ENCODE results near the gene CSTF3.
"Not testable (repeated sequence)": the region's sequence is repeated elsewhere in the genome, so short reads cannot be mapped to it uniquely, and the experiment has no call there.

Gene CSTF3

GRCh38 chr11:33052231-33052630, 109.0 kb downstream of the CSTF3 start:
- DNase-seq (ENCODE audit: insufficient read length, low spot score), result no peak
- TF ChIP-seq POLR2A (IDR thresholded peaks at IDR 0.05; ENCODE audit: low read depth, low read length) (no peak), TAF1 (IDR thresholded peaks at IDR 0.05; ENCODE audit: low read depth, low read length) (no peak), POLR2AphosphoS5 (IDR thresholded peaks at IDR 0.05; ENCODE audit: low read depth, low read length) (no peak), PAX5 (IDR thresholded peaks at IDR 0.05; ENCODE audit: insufficient read depth, low read length, severe bottlenecking) (no peak), SPI1 (IDR thresholded peaks at IDR 0.05; ENCODE audit: low read depth, low read length) (no peak), POU2F2 (IDR thresholded peaks at IDR 0.05; ENCODE audit: low read depth, low read length) (no peak)
- no peak for FAIRE-seq

DNA sequence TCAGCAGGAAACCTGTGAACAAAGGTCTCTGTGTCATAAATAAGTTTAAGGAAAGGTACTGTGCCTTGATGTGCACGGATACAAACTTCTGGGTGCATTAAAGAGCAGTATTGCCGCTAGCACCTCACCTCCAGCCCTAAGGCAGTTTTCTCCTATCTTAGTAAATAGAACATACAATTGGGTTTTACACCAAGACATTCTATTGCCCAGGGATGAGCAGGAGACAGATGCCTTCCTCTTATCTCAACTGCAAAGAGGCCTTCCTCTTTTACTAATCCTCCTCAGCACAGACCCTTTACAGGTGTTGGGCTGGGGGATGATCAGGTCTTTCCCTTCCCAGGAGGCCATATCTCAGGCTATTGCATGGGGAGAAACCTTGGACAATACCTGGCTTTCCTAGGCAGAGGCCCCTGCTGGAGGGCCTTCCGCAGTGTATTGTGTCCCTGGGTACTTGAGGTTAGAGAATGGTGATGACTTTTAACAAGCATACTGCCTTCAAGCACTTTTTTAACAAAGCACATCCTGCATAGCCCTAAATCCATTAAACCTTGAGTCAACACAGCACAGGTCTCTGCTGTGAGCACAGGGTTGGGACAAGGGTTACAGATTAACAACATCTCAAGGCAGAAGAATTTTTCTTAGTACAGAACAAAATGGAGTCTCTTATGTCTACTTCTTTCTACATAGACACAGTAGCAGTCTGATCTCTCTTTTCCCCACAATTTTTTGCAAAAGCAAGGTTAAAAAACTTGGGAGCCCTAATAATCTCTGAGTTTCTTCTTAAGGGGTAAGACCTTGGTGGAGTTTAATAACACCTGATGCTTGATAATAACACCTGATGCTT, 111.5 kb downstream of the CSTF3 start:
- DNase-seq (ENCODE audit: insufficient read length, low spot score); FAIRE-seq: not testable (repeated sequence)

GRCh38 chr11:33048701-33049100, 112.6 kb downstream of the CSTF3 start:
- not testable (repeated sequence) for DNase-seq (ENCODE audit: insufficient read length, low spot score)

DNA sequence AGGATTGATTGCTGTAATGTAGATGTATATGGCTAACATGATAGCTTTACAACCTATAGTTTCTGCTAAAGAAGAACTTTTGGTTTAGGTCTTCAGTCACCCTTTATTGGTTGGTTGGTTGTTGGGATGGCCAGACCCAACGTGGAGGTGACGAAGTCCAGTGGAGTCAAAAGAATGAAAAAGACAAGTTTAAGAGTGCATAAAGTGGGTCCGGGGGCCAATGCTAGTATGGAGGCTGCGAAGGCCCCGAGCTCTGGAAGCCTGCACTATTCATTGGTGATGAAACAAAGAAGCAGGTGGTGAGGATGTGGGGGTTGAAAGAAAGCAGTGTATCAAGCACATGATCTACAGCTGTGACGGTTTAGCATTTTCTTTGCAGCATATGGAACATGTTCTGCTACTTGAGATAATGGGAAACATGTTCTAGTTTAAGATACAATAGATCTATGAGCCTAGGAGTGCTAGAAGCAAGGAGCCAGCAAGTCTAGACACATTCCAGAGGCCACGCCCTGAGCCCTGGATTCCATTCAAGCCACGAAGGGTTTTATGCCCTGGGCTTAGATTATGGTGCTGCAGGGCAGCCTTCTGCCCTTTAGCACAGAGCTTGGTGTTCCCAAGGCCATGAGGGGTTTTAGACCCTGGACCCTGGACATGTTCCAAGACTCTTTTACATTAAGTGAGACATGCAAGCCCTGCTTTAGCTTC, 115.6 kb downstream of the CSTF3 start:
- DNase-seq (ENCODE audit: insufficient read length, low spot score) (no peak), FAIRE-seq (no peak)
- no peak for TF ChIP-seq POU2F2 (IDR thresholded peaks at IDR 0.05; ENCODE audit: low read depth, low read length)
- no peak for TF ChIP-seq POLR2AphosphoS5 (IDR thresholded peaks at IDR 0.05; ENCODE audit: low read depth, low read length)
- no peak for TF ChIP-seq TAF1 (IDR thresholded peaks at IDR 0.05; ENCODE audit: low read depth, low read length)
- TF ChIP-seq POLR2A (IDR thresholded peaks at IDR 0.05; ENCODE audit: low read depth, low read length), result no peak
- no peak for TF ChIP-seq SPI1 (IDR thresholded peaks at IDR 0.05; ENCODE audit: low read depth, low read length)
- TF ChIP-seq PAX5 (IDR thresholded peaks at IDR 0.05; ENCODE audit: insufficient read depth, low read length, severe bottlenecking), result no peak

More at GRCh38 chr11:33048701-33049100, 112.6 kb downstream of the CSTF3 start:
- FAIRE-seq, result not testable (repeated sequence)

- no peak for FAIRE-seq
- TF ChIP-seq SPI1 (IDR thresholded peaks at IDR 0.05; ENCODE audit: low read depth, low read length) (no peak), POLR2A (IDR thresholded peaks at IDR 0.05; ENCODE audit: low read depth, low read length) (no peak), POLR2AphosphoS5 (IDR thresholded peaks at IDR 0.05; ENCODE audit: low read depth, low read length) (no peak), PAX5 (IDR thresholded peaks at IDR 0.05; ENCODE audit: insufficient read depth, low read length, severe bottlenecking) (no peak), TAF1 (IDR thresholded peaks at IDR 0.05; ENCODE audit: low read depth, low read length) (no peak), POU2F2 (IDR thresholded peaks at IDR 0.05; ENCODE audit: low read depth, low read length) (no peak)
- DNase-seq (ENCODE audit: insufficient read length, low spot score), result no peak
Measured at GRCh38 chr11:33044285-33044756, 117.0 kb downstream of the CSTF3 start.

GRCh38 chr11:33043221-33043830, 118.0 kb downstream of the CSTF3 start:
- DNase-seq (ENCODE audit: insufficient read length, low spot score) (no peak), FAIRE-seq (no peak)
- TF ChIP-seq POLR2A (IDR thresholded peaks at IDR 0.05; ENCODE audit: low read depth, low read length) (no peak), SPI1 (IDR thresholded peaks at IDR 0.05; ENCODE audit: low read depth, low read length) (no peak), TAF1 (IDR thresholded peaks at IDR 0.05; ENCODE audit: low read depth, low read length) (no peak), POU2F2 (IDR thresholded peaks at IDR 0.05; ENCODE audit: low read depth, low read length) (no peak), POLR2AphosphoS5 (IDR thresholded peaks at IDR 0.05; ENCODE audit: low read depth, low read length) (no peak), PAX5 (IDR thresholded peaks at IDR 0.05; ENCODE audit: insufficient read depth, low read length, severe bottlenecking) (no peak)

DNA sequence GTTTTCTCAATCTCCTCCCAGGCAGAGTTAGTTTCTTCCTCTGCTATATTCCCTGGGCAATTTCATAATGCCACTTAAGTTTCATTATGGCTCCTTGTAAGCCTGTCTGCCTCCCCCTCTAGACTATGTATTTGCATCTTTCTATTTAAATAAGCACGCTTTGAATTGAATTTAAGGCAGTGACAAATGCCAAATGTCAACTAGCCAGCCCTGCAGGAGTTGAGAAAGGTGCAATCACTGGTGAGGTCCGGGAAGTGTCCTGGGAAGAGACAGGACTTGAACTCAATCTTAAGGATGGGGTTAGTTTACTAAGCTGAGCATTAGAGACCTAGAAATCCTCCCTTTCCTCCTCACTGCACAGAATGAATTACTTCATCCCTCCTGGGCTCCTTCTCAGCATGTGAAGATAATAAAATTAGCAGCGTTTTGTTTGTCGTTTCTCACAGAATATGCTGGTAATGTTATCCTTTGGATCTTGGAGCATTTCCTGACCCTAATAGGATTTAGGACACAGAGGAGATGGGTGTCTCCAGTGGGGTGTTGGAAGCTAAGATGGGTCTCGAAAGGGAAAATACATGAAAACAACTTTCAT, 120.3 kb downstream of the CSTF3 start:
- FAIRE-seq (peak; percentile 47), DNase-seq (ENCODE audit: insufficient read length, low spot score) (no peak)
- no peak for TF ChIP-seq TAF1 (IDR thresholded peaks at IDR 0.05; ENCODE audit: low read depth, low read length)
- TF ChIP-seq POU2F2 (IDR thresholded peaks at IDR 0.05; ENCODE audit: low read depth, low read length), result no peak
- TF ChIP-seq POLR2AphosphoS5 (IDR thresholded peaks at IDR 0.05; ENCODE audit: low read depth, low read length), result no peak
- TF ChIP-seq PAX5 (IDR thresholded peaks at IDR 0.05; ENCODE audit: insufficient read depth, low read length, severe bottlenecking), result no peak
- TF ChIP-seq SPI1 (IDR thresholded peaks at IDR 0.05; ENCODE audit: low read depth, low read length), result no peak
- TF ChIP-seq POLR2A (IDR thresholded peaks at IDR 0.05; ENCODE audit: low read depth, low read length), result no peak

DNA sequence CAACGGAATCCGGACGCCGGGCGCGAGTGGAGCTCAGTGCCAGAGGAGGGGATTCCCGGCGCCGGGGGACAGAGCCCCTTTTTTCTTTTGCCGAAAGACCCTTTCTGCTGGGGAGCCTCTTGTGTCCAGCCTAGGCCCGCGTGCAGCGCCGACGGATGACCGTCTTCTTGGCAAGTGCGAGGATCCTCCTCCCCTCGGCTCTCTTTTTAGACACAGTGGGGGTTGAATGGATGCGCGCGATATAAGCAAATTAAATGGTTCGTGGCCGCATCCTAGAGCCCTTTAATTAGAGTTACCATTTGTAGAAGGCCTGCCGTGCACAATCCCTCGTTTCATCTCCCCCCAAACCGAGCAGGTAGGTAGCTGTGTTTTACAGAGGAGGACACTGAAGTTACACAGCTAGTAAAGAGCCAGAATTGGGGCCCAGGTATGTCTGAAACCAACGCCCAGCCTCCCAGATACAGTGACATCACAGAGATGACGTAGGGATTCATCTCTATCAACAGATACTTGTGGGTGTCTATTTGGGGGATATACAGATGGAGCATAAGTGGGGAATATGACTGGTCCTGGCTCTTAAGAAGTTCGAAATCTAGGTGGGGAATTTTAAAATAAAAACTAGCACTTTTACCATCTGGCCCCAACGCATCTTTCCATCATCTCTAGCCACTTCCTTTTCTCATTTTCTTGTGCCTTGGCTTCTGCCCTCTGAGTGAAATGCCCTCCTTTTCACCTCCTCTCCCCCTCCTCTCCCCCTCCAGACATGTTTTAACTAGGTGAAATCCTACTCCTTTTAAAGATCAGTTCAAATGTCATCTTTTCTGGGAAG, 121.0 kb downstream of the CSTF3 start:
- TF ChIP-seq PAX5 (IDR thresholded peaks at IDR 0.05; ENCODE audit: insufficient read depth, low read length, severe bottlenecking), result no peak
- peak; percentile 69 for TF ChIP-seq SPI1 (IDR thresholded peaks at IDR 0.05; ENCODE audit: low read depth, low read length)
- TF ChIP-seq TAF1 (IDR thresholded peaks at IDR 0.05; ENCODE audit: low read depth, low read length), result 0 out of 2 replicates have a peak, but pooled peaks have one; percentile 20
- FAIRE-seq, result peak; percentile 43
- DNase-seq (ENCODE audit: insufficient read length, low spot score), result peak; percentile 26
